ENCODE results near the gene ATP6V1C2.
"Not testable (repeated sequence)": the region's sequence is repeated elsewhere in the genome, so short reads cannot be mapped to it uniquely, and the experiment has no call there.

GRCh38 chr2:10780821-10781220 is 59.4 kb downstream of the ATP6V1C2 start:
- TF ChIP-seq CTCF (IDR thresholded peaks at IDR 0.05; ENCODE audit: low read depth, low read length); EZH2phosphoT487 (IDR thresholded peaks at IDR 0.05; ENCODE audit: low read depth): not testable (repeated sequence)

All from OCI-LY3 (cell line).